Mucosa of gallbladder (tissue), 1 donor: ENCODE measurements around the gene PDAP1. TPM values are rescaled to one million over a fixed set of nuclear protein-coding genes. Genes with fewer than 3 reads are reported as not detected.
"Not testable (repeated sequence)": the region's sequence is repeated elsewhere in the genome, so short reads cannot be mapped to it uniquely, and the experiment has no call there.

Experiments used
- DNase-seq: peaks from one replicate; pipeline ENCODE4 v3.0.0-alpha.2; 2020; ENCODE audit warnings: low spot score
- total RNA-seq: library from RNA; stranded (reverse); gene quantifications from one replicate; pipeline ENCODE4 v1.2.1, GENCODE V29; 2021
- donor health status: DM: no; HTN: no; CAD: no.

The PDAP1 gene
- total RNA-seq, 1 donor from 2014 or later: 83.7 TPM

DNA sequence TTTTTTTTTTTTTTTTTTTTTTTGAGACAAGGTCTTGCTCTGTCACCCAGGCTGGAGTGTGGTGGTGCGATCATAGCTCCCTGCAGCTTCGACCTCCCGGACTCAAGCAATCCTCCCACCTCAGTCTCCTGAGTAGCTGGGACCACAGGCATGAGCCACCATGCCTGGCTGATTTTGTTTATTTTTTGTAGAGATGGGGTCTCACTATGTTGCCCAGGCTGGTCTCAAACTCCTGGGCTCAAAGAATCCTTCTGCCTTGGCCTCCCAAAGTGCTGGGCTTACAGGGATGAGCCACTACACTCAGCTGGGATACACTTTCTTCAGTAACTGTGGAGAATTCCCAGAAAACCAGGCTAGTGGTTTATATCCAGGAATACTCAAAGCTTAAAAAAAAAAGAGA is 57.8 kb downstream of the PDAP1 start:
- DNase-seq: not testable (repeated sequence)

Other genes with a start within 250 kb of the PDAP1 start
- 0.58 TPM for gene KPNA7, start 200.5 kb downstream of the PDAP1 start, total RNA-seq
- 0.32 TPM for gene MYH16, start 135.8 kb downstream of the PDAP1 start, total RNA-seq
- gene ARPC1A, start 82.7 kb downstream of the PDAP1 start, total RNA-seq: 140 TPM
- 123 TPM for gene ARPC1B, start 33.9 kb downstream of the PDAP1 start, total RNA-seq
- 77.8 TPM for gene BUD31, start 372 bp upstream of the PDAP1 start, total RNA-seq
- 4.9 TPM for gene PTCD1, start 30.2 kb upstream of the PDAP1 start, total RNA-seq
- gene CPSF4, start 30.3 kb upstream of the PDAP1 start, total RNA-seq: 29.0 TPM
- gene ATP5MF, start 57.6 kb upstream of the PDAP1 start, total RNA-seq: 248 TPM
- 13.0 TPM for gene ZNF789, start 64.3 kb upstream of the PDAP1 start, total RNA-seq
- gene ZNF394, start 91.7 kb upstream of the PDAP1 start, total RNA-seq: 27.3 TPM
- 8.0 TPM for gene ZKSCAN5, start 96.1 kb upstream of the PDAP1 start, total RNA-seq
- gene FAM200A, start 143.5 kb upstream of the PDAP1 start, total RNA-seq: 7.3 TPM
- 52.5 TPM for gene ZNF655, start 150.0 kb upstream of the PDAP1 start, total RNA-seq
- gene TMEM225B, start 189.7 kb upstream of the PDAP1 start, total RNA-seq: 0.35 TPM
- gene ZSCAN25, start 208.3 kb upstream of the PDAP1 start, total RNA-seq: 16.8 TPM